A549 (cell line): Measurements from ENCODE around the gene SORCS2. TPM values are rescaled to one million over a fixed set of nuclear protein-coding genes. Genes with fewer than 3 reads are reported as not detected.

Source experiments
- ATAC-seq, 2 experiments: fragments of 200-7000 bp in 1 of 2; fragments of >200 bp in 1 of 2; cut with Nextera tagmentation in 1 of 2; cut with Tn5 transposase in 1 of 2; 3 replicates each; pipeline versions ENCODE4 v1.8.0 to v1.9.1; 2018 to 2020; ENCODE audit warnings: mild to moderate bottlenecking in 1 of 2, moderate library complexity in 1 of 2
- CTCF ChIA-PET: fragments of 300-600 bp; sonication (Branson Sonifier 250); formaldehyde crosslinking; extraction: SDS; loops from one replicate; lab custom pipeline; 2021; ENCODE audit warnings: antibody characterized with exemption, inconsistent platforms; lab: Yijun Ruan, JAX
- POLR2A ChIA-PET: fragments of 350-600 bp; formaldehyde crosslinking; extraction: SDS; loops from one replicate; lab custom pipeline; 2021; ENCODE audit warnings: antibody characterized with exemption, inconsistent platforms; lab: Yijun Ruan, JAX
- DNase-seq, 2 experiments: peaks; one replicate each; pipeline versions ENCODE4 v3.0.0 to v3.0.0-alpha.2; 2011 to 2016; ENCODE audit warnings: low read depth in 1 of 2, low spot score in 1 of 2
- FAIRE-seq: peaks from 2 replicates; lab custom pipeline; 2011; peaks lifted over from hg19 to GRCh38; lab: Jason Lieb, UNC
- H3K27ac ChIP-seq, 2 experiments: fragments of >200 bp; sonication (Bioruptor Twin); formaldehyde crosslinking; 3 replicates each; pipeline ENCODE4 v1.5.1; 2016 to 2017
- H3K4me1 ChIP-seq: fragments of >200 bp; sonication (Bioruptor Twin); formaldehyde crosslinking; 3 replicates; pipeline ENCODE4 v1.6.1; 2016
- H3K4me2 ChIP-seq: fragments of >200 bp; sonication (Bioruptor Twin); formaldehyde crosslinking; 3 replicates; pipeline ENCODE4 v1.6.1; 2016
- H3K4me3 ChIP-seq: fragments of >200 bp; sonication (Bioruptor Twin); formaldehyde crosslinking; 3 replicates; pipeline ENCODE4 v1.5.1; 2016
- H3K9me3 ChIP-seq: fragments of >200 bp; sonication (Bioruptor Twin); formaldehyde crosslinking; 3 replicates; pipeline ENCODE4 v1.6.1; 2016
- CEBPB ChIP-seq, 2 experiments: fragments of >200 bp in 1 of 2; sonication (Bioruptor Twin) in 1 of 2; formaldehyde crosslinking in 1 of 2; IDR thresholded peaks; 2 replicates each; pipeline ENCODE4 v1.6.1; 2012 to 2016
- CHD2 ChIP-seq: fragments of 150-350 bp; IDR thresholded peaks from 2 replicates; pipeline ENCODE4 v1.6.1; 2014; ENCODE audit warnings: low read length; ENCODE audit not compliant: partially characterized antibody
- EHF ChIP-seq: fragments of 250-450 bp; sonication (Bioruptor Pico); IDR thresholded peaks from 2 replicates; pipeline ENCODE4 v1.5.0; 2020; ENCODE audit warnings: mild to moderate bottlenecking
- HDAC2 ChIP-seq: fragments of 200-600 bp; sonication (generic); IDR thresholded peaks from 2 replicates; pipeline ENCODE4 v1.6.1; 2016
- HEYL ChIP-seq: fragments of 250-450 bp; sonication (Bioruptor Pico); IDR thresholded peaks from 2 replicates; pipeline ENCODE4 v1.8.0; 2021; ENCODE audit warnings: mild to moderate bottlenecking, moderate library complexity
- JUN ChIP-seq, 2 experiments: fragments of >200 bp; sonication (Bioruptor Twin); formaldehyde crosslinking; IDR thresholded peaks; 2 replicates in 1 of 2; 3 replicates in 1 of 2; pipeline ENCODE4 v1.6.1; 2016 to 2017
- KDM1A ChIP-seq: fragments of 200-600 bp; sonication (generic); IDR thresholded peaks from 2 replicates; pipeline ENCODE4 v1.6.1; 2016; ENCODE audit warnings: low read depth, mild to moderate bottlenecking
- KDM5A ChIP-seq: fragments of 200-600 bp; sonication (generic); IDR thresholded peaks from 2 replicates; pipeline ENCODE4 v1.6.1; 2016; ENCODE audit warnings: antibody characterized with exemption, mild to moderate bottlenecking
- MAFK ChIP-seq: fragments of 450-650 bp; IDR thresholded peaks from 2 replicates; pipeline ENCODE4 v1.6.1; 2014; ENCODE audit not compliant: partially characterized antibody
- NPAS2 ChIP-seq: fragments of 250-450 bp; sonication (Bioruptor Pico); IDR thresholded peaks from 2 replicates; pipeline ENCODE4 v1.8.0; 2022; ENCODE audit warnings: mild to moderate bottlenecking, moderate library complexity, borderline replicate concordance
- POLR2AphosphoS2 ChIP-seq: conservative IDR thresholded peaks from 2 replicates; pipeline ENCODE4 v1.6.1; 2012; ENCODE audit warnings: low read length, improper control_type of control experiment, inconsistent platforms
- RARB ChIP-seq: fragments of 250-450 bp; sonication (Bioruptor Pico); IDR thresholded peaks from 2 replicates; pipeline ENCODE4 v1.8.0; 2021; ENCODE audit warnings: mild to moderate bottlenecking, moderate library complexity
- RFX5 ChIP-seq: fragments of 450-650 bp; IDR thresholded peaks from 2 replicates; pipeline ENCODE4 v1.7.1; 2014; ENCODE audit warnings: antibody characterized with exemption, mild to moderate bottlenecking, moderate library complexity
- ZFP36 ChIP-seq: fragments of 450-650 bp; IDR thresholded peaks from 2 replicates; pipeline ENCODE4 v1.6.1; 2014; ENCODE audit warnings: borderline replicate concordance; ENCODE audit not compliant: partially characterized antibody
- ZNF302 ChIP-seq: fragments of 250-450 bp; sonication (Bioruptor Pico); IDR thresholded peaks from 2 replicates; pipeline ENCODE4 v1.9.0; 2021; ENCODE audit warnings: inconsistent platforms, mild to moderate bottlenecking, moderate library complexity
- ZSCAN20 ChIP-seq: fragments of 250-450 bp; sonication (Bioruptor Pico); IDR thresholded peaks from 2 replicates; pipeline ENCODE4 v1.8.0; 2022; ENCODE audit warnings: mild to moderate bottlenecking, moderate library complexity
- WGBS: methylation state at CpG from one replicate; pipeline ENCODE4 v1.1.6; 2017; ENCODE audit errors: missing lambda C conversion rate; 5-methylcytosine and 5-hydroxymethylcytosine counted together
- polyA plus RNA-seq, 4 experiments: library from polyadenylated mRNA; depleted of rRNA in 3 of 4; stranded (reverse); fragments of >200 nt; fragmentation: RNase III in 1 of 4; extraction: RNeasy Plus Mini Kit Qiagen cat#74134 plus additional on column Dnase treatment in 1 of 4; gene quantifications; 2 replicates in 3 of 4; 3 replicates in 1 of 4; pipeline ENCODE4 v1.2.3, GENCODE V29; 2011 to 2017
- TF ChIP-seq, protein P1 (sequence below): fragments of >200 bp; sonication (Bioruptor Twin); formaldehyde crosslinking; IDR thresholded peaks from 3 replicates; pipeline ENCODE4 v1.5.1; 2016
- TF ChIP-seq, protein P2 (sequence below): fragments of 150-350 bp; IDR thresholded peaks from 2 replicates; pipeline ENCODE4 v1.6.1; 2014; ENCODE audit warnings: low read depth, mild to moderate bottlenecking, low read length
- TF ChIP-seq, protein P3 (sequence below): IDR thresholded peaks from 2 replicates; pipeline ENCODE4 v1.6.1; 2012
- TF ChIP-seq, protein P4 (sequence below): fragments of 200-600 bp; sonication (generic); IDR thresholded peaks from 2 replicates; pipeline ENCODE4 v1.6.1; 2016; ENCODE audit warnings: antibody characterized with exemption, mild to moderate bottlenecking, moderate library complexity
- TF ChIP-seq, protein P5 (sequence below): fragments of >200 bp; sonication (Bioruptor Twin); formaldehyde crosslinking; IDR thresholded peaks from 3 replicates; pipeline ENCODE4 v1.6.1; 2016

Gene SORCS2
- polyA plus RNA-seq, 2 of the 4 experiments (the other 2 are of a cell fraction) = 1.4 to 4.6 TPM

DNA sequence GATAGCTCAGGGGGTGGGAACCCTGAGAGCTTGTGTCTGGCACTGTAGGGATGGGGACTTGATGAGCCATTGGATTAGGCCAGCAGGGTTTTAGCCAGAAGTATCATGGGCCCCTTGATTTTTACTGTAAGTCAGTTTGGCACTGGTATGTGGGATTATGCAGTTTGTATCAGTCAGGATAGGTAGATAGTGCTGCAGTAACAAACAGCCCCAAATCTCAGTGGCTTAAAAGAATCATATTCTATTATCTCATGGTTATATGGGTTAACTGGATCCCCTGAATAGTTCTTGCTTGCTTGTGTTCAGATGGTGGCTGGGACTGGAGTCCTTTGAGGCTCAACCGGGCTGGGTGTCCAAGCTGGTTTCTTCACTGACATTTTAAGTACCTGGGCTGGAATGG is 56.5 kb downstream of the SORCS2 start (continued):
- TF ChIP-seq, protein P1, sequence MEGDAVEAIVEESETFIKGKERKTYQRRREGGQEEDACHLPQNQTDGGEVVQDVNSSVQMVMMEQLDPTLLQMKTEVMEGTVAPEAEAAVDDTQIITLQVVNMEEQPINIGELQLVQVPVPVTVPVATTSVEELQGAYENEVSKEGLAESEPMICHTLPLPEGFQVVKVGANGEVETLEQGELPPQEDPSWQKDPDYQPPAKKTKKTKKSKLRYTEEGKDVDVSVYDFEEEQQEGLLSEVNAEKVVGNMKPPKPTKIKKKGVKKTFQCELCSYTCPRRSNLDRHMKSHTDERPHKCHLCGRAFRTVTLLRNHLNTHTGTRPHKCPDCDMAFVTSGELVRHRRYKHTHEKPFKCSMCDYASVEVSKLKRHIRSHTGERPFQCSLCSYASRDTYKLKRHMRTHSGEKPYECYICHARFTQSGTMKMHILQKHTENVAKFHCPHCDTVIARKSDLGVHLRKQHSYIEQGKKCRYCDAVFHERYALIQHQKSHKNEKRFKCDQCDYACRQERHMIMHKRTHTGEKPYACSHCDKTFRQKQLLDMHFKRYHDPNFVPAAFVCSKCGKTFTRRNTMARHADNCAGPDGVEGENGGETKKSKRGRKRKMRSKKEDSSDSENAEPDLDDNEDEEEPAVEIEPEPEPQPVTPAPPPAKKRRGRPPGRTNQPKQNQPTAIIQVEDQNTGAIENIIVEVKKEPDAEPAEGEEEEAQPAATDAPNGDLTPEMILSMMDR = no peak
- TF ChIP-seq CEBPB (IDR thresholded peaks at IDR 0.05) = no peak
- no peak for TF ChIP-seq HDAC2
- TF ChIP-seq, all 56 proteins: peak for 0

DNA sequence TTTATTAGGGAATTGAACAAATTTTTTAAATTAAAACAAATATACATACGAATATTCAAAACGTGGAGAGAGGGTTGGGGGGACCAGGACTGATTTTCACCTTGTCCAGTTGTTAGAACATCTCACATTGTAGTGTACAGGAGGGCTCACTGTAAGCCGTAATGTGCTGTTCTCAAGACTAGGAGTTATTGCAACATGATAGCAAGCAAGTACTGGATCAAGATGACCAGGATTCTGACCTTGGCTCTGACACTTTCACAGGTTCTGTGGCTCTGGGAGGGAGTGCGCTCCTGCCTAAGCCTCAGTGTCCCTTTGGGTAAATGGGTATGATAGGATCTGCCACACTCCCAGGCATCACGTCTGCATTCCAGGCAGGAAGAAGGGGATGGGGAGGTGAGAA is 59.0 kb downstream of the SORCS2 start:
- no peaks in the 10 kb centered on the region; the same call in 2 of the 3 replicates for H3K9me3 ChIP-seq
- H3K27ac ChIP-seq = no peak overlapping the region
- CTCF ChIA-PET = no interaction called here
- WGBS = 59% methylated on average over 5 of the region's 5 CpGs
- H3K4me1 ChIP-seq = no peaks in the 10 kb centered on the region
- POLR2A ChIA-PET = no interaction called here
- FAIRE-seq = no peak
- H3K4me3 ChIP-seq = no peak overlapping the region
- no peak overlapping the region for H3K4me2 ChIP-seq
- no peak for ATAC-seq
- DNase-seq = no peak
- TF ChIP-seq ZSCAN20 (CRISPR knock-in tag) = no peak
- no peak for TF ChIP-seq CEBPB (IDR thresholded peaks at IDR 0.05)
- no peak for TF ChIP-seq POLR2AphosphoS2
- TF ChIP-seq, protein P2, sequence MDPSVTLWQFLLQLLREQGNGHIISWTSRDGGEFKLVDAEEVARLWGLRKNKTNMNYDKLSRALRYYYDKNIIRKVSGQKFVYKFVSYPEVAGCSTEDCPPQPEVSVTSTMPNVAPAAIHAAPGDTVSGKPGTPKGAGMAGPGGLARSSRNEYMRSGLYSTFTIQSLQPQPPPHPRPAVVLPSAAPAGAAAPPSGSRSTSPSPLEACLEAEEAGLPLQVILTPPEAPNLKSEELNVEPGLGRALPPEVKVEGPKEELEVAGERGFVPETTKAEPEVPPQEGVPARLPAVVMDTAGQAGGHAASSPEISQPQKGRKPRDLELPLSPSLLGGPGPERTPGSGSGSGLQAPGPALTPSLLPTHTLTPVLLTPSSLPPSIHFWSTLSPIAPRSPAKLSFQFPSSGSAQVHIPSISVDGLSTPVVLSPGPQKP = no peak
- TF ChIP-seq, protein P3, sequence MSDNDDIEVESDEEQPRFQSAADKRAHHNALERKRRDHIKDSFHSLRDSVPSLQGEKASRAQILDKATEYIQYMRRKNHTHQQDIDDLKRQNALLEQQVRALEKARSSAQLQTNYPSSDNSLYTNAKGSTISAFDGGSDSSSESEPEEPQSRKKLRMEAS = no peak
- TF ChIP-seq KDM5A = no peak
- TF ChIP-seq NPAS2 = no peak
- no peak for TF ChIP-seq JUN (IDR thresholded peaks at IDR 0.05)
- no peak for TF ChIP-seq RARB (CRISPR knock-in tag)
- no peak for TF ChIP-seq EHF
- TF ChIP-seq, protein P4, sequence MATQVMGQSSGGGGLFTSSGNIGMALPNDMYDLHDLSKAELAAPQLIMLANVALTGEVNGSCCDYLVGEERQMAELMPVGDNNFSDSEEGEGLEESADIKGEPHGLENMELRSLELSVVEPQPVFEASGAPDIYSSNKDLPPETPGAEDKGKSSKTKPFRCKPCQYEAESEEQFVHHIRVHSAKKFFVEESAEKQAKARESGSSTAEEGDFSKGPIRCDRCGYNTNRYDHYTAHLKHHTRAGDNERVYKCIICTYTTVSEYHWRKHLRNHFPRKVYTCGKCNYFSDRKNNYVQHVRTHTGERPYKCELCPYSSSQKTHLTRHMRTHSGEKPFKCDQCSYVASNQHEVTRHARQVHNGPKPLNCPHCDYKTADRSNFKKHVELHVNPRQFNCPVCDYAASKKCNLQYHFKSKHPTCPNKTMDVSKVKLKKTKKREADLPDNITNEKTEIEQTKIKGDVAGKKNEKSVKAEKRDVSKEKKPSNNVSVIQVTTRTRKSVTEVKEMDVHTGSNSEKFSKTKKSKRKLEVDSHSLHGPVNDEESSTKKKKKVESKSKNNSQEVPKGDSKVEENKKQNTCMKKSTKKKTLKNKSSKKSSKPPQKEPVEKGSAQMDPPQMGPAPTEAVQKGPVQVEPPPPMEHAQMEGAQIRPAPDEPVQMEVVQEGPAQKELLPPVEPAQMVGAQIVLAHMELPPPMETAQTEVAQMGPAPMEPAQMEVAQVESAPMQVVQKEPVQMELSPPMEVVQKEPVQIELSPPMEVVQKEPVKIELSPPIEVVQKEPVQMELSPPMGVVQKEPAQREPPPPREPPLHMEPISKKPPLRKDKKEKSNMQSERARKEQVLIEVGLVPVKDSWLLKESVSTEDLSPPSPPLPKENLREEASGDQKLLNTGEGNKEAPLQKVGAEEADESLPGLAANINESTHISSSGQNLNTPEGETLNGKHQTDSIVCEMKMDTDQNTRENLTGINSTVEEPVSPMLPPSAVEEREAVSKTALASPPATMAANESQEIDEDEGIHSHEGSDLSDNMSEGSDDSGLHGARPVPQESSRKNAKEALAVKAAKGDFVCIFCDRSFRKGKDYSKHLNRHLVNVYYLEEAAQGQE = no peak
- TF ChIP-seq KDM1A = no peak
- no peak for TF ChIP-seq ZNF302 (CRISPR knock-in tag)
- TF ChIP-seq, protein P5, sequence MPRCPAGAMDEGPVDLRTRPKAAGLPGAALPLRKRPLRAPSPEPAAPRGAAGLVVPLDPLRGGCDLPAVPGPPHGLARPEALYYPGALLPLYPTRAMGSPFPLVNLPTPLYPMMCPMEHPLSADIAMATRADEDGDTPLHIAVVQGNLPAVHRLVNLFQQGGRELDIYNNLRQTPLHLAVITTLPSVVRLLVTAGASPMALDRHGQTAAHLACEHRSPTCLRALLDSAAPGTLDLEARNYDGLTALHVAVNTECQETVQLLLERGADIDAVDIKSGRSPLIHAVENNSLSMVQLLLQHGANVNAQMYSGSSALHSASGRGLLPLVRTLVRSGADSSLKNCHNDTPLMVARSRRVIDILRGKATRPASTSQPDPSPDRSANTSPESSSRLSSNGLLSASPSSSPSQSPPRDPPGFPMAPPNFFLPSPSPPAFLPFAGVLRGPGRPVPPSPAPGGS = no peak
- TF ChIP-seq ZFP36 = no peak
- no peak for TF ChIP-seq RFX5
- TF ChIP-seq CHD2 = no peak
- TF ChIP-seq HEYL (CRISPR knock-in tag) = no peak
- TF ChIP-seq MAFK = no peak
